ENCODE measurements around the gene DAW1.
A peak's percentile ranks its signal among the peaks of the same experiment; 100 is the strongest.
"Not testable (repeated sequence)": the region's sequence is repeated elsewhere in the genome, so short reads cannot be mapped to it uniquely, and the experiment has no call there.

Gene DAW1, protein sequence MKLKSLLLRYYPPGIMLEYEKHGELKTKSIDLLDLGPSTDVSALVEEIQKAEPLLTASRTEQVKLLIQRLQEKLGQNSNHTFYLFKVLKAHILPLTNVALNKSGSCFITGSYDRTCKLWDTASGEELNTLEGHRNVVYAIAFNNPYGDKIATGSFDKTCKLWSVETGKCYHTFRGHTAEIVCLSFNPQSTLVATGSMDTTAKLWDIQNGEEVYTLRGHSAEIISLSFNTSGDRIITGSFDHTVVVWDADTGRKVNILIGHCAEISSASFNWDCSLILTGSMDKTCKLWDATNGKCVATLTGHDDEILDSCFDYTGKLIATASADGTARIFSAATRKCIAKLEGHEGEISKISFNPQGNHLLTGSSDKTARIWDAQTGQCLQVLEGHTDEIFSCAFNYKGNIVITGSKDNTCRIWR

DNA sequence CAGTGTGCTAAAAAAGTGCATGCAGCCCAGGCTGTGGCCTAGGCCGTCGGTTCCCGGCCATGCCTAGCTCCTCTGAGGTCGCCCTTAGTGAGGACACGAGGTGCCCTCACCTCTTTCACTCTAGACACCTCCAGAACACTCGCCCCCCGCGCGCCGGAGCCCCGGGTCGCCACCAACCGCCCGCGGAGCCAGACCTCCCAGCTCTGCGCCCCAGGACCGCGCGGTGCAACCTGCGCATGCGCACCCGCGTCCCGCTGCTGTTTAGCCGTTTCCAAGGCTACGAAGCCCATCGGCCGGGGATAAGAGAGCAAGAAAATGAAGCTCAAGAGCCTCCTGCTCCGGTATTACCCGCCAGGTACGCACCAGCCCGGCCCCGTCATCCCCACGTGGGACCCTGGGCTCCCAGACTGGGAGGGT, at the start of gene DAW1:
TSS of gene DAW1 (plus strand) at position 257 of the 417 bp plus-strand sequence. CDS start at position 316, 59 bp downstream.
- peak; percentile 17 for DNase-seq

DNA sequence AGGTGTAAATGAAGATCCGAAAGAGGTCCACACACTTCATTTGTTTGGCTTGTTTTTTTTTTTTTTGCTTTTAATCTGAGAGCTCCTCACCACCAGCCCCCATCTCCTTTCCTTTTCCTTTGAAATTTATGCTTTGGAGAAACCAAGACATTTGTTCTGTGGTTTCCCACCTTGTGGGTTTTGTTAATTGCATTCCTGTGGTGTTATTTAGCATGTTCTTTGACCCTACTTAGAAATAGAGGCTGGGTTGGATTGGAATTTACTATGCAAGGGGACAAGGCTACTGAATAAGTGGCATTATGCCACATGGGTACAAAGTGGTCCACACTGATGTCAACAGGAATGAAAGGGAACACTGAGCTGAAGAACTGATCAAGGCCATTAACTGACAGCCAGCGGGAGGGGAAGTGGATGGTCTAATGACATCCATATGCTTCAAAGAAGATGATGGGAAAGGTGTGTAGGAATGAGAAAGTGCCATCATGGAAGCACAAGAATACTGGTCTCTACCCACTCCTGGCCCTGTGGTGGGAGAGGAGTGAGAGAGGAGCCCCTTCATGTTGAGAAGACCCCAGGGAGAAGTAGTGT, 48.9 kb upstream of the DAW1 start:
- no peak for DNase-seq

DNA sequence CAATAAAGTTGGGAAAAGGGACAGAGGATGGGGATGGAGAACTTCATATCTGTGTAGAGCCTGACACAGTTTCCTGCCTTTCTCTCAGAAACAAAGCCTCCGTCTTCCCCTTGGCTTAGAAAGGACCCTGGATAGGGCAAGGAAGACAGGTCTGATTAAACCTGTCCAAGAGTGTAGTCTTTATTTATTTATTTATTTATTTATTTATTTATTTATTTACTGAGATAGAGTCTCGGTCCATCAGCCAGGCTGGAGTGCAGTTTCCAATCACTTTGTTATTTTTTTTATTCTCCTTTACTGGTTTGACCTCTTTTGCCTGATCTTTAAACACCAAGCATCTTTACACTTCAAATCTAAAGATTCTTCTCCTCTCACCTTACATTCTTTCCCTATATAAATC, 47.5 kb upstream of the DAW1 start:
- no peak for DNase-seq

DNA sequence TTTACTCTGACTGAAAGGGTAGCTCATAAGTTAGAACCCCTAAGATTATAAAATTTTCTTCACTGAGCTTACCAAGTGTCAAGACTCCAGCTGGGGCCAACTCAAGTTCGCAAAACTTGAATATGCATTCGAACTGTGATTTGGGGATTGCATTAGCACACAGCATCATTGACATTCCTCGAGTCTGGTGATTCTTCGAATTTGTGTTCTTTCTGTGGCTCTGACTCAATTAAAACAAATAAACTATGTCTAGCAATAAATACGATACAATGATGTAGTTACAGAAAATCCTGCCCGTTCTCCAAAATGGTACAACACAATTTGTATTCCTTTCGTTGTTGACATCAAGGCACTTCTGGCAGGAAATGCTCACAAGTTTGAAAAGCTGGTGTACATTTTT, 46.7 kb upstream of the DAW1 start:
- no peak for DNase-seq

DNA sequence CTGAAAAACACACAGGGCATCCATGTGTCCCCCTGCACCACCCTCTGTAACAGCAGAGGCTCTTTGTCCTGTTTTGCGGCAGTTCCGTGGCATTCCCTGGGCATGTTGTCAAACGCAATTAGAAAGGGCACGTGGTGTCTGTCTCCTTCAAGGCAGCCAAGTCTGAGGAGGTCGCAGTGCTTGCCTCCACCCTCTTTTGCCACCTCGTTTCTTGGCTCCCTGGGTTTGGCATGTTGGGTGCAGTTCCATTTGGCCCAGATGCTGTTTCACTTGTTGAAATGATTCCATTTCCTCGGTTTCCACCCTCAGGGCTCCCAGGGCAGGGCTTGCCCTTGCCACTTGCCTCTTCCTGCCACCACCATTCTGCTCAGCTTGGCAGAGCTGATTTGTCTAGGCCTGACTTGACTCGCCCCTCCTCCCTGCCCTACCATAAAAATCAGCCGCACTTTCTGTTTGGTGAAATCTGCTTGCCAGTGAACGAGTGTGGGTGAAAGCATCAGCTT, 45.4 kb upstream of the DAW1 start:
- no peak for DNase-seq

DNA sequence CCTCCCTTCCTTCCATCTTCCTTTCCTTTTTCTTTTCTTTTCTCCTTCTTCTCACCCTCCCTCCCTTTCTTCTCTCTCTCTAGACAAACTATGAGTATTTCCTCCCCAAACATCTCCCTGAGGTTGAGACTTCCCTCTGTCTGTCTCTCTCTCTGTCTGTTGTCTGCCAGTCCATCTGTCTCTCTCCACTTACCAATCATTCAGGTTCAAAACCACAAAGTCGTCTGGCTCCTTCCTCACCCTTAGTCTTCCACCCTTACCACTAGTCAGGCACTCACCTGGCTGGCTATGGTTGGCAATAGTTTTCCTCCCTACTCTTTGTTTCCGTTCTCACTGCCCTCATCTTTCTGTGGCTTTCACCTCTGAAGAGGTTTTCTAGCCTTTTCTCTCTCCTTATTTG, 44.9 kb upstream of the DAW1 start:
- DNase-seq = no peak

DNA sequence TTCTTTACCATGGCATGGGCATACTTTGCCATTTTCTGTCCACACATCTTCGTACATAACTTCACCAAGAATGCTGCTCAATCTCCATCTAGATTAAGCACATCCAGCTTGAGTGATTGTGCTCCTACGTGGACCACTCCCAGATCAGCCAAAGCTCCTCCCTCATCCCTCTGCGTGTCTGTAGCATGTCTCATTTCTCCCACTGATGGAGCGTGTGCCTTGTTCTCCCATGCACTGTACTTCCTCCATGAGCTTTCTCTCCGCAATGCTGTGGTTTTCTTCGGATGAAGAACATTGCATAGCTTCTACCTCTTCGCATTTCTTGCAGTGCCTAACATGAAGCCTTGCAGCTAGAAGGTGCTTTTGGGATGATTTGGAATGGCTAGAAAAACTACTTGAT, 44.3 kb upstream of the DAW1 start:
- no peak for DNase-seq

DNA sequence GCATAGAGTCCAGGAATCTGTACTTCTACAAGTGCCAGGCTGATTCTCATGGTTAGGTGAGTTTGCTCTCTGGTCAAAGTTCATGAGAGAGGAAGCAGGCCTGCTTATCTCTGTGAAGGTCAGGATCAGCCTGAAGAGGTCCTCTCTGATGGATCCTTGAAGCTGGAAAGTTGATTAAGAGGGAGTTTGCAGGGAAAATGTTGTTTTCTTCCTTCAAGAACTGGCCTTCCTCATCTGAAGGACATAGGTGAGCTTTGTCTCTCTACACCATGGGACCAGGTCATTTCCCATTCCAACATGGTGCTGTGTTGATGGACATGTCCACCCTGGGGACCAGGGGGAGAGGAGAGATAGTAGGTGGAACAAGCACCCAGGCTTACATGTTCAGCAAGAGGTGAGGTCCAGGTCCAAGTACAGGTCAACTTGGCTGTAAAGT, 42.9 kb upstream of the DAW1 start:
- no peak for DNase-seq

DNA sequence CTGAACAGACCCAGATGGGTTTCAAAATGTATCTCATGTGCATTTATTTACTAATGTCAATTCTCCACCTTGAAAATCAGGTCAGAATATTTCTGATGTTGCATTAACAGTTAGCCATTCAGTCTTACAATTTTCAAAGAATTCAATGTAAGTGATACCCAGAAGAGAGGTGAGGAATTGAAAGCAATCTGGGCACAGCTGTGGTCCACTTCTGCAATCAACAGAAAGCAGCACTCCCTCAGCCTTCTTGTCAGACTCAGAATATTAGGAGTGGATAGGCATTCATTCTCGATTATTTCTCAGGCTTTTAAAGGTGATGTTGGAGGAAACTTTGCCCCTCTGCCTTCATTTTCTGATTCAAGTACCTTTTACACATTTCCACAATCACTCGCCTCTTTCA, 42.1 kb upstream of the DAW1 start:
- DNase-seq = no peak

DNA sequence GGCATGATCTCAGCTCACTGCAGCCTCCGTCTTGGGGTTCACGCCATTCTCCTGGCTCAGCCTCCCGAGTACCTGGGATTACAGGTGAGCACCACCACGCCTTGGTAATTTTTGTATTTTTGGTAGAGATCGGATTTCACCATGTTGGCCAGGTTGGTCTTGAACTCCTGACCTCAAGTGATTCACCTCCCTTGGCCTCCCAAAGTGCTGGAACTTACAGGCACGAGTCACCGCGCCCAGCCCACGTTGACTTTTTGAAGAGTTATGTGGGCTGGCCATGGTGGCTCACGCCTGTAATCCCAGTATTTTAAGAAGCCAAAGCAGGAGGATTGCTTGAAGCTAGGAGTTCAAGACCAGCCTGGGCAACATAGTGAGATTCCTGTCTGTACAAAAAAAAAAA, 37.0 kb upstream of the DAW1 start:
- no peak for DNase-seq

DNA sequence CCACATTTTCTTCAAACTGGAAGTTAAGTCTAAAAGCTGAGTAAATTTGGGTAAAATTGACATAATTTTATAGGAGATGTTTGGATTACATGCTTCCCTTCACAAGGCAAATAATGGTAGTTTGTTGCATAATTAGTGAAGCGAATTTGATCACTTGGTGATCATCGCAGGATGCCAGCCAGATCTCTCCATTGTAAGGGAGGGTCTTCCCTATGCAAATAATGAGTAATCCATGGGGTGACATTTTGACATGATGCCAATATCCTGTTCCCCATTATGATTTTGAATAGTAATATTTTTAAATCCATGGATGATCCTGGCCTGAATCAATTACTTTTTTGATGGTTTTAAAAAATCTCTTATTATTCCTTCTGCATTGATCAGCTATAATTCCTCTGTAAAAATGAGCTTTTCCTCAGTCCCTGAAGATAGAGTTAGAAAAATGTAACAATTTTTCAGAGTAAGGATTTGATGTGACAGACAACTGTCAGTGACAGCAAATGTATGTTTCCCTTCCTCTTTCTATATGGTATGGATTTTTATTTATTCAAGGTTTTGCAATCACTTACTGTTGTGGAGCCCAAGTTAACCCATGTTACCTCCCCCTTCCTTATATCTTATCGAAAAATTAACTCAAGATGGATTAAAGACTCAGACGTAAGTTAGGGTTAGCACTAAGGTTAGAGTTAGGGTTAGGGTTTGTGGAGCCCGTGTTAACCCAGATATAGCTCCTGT, 36.3 kb upstream of the DAW1 start:
- no peak for DNase-seq

DNA sequence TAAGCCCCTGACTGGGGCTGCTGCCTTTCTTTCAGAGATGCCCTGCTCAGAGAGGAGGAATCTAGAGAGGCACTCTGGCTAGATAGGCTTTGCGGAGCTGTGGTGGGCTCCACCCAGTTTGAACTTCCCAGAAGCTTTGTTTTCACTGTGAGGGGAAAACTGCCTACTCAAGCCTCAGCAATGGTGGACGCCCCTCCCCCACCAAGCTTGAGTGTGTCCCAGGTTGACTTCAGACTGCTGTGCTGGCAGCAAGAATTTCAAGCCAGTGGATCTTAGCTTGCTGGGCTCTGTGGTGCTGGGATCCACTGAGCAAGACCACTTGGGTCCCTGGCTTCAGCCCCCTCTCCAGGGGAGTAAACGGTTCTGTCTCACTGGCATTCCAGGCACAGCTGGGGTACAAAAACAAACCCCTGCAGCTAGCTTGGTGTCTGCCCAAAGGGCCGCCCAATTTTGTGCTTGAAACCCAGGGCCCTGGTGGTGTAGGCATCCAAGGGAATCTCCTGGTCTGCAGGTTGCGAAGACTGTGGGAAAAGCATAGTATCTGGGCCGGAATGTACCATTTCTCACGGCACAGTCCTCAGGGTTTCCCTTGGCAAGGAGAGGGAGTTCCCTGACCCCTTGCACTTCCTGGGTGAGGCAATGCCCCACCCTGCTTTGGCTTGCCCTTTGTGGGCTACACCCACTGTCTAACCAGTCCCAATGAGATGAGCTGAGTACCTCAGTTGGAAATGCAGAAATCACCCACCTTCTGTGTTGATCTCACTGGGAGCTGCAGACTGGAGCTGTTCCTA, 31.9 kb upstream of the DAW1 start:
- DNase-seq = not testable (repeated sequence)

DNA sequence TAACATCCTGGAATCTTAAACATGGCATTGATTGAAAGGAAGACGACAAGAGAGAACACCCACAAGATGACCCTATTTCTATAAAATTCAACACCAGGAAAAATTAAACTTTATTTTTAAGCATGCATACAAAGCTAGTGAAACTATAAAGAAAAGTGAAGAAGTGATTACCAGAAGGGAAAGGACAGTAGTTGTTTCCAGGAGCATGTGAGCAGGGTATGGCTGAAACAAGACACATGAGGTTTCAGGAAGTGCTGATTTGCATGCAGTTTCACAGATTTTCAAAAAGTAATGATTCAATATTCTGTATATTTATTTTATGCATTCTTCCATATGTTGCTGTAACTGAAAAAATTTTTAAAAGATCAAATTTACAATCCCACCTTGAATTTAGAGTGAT, 24.6 kb upstream of the DAW1 start:
- no peak for DNase-seq

DNA sequence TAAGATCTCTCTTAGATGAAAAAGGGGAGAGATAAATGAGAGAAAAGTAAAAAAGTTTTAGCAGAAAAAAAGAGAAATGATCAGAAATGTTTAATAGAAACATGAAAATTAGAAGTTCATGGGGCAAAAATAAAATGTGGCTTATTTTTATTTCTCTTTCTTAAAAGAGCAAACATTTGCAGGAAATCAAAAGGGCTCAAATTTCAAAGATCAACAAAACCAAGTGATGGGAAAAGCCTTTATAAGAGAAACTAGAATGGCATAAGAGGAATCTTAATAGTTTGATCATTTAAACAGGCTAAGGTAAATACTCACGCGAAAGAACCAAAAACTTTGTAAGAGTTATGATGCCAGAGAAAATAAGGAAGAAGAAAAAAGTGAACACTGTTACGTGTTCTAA, 23.3 kb upstream of the DAW1 start:
- DNase-seq = no peak

DNA sequence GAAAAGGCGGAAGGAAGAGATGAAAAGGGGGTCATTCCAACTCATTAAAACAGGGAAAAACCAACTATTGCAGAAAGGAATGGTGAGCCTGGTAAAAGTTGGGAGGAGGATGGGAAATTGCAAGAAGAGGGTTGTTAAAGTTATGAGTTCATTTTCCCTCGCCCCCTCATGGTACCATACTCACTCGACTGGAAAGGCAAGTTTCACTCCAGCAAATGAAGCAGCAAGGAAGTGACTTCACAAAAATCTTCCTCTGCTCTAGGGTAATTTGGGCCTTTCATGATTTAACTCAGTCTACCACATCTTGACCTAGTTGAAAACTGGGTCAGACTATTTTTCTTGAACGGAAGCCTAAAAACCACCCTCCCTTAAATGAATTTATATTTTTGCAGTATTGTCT, 22.8 kb upstream of the DAW1 start:
- DNase-seq = no peak

DNA sequence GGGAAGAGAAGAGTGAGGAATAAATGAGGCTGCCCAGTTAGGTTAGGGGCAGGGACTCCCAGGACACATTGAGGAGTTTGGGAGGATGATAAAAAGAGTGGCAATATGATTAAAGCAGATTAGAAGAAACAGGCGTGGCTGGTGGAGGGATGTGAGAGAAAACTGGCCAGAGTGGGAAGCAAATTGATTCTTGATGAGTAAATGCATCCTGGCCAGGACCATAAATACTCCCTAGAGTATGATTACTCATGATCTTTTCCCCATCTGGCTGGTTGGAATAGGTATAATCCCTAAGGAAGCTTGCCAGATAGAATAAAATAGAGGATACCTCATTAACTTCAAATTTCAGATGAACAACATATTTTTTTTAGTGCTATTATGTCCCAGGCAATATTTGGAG, 21.5 kb upstream of the DAW1 start:
- DNase-seq = no peak

DNA sequence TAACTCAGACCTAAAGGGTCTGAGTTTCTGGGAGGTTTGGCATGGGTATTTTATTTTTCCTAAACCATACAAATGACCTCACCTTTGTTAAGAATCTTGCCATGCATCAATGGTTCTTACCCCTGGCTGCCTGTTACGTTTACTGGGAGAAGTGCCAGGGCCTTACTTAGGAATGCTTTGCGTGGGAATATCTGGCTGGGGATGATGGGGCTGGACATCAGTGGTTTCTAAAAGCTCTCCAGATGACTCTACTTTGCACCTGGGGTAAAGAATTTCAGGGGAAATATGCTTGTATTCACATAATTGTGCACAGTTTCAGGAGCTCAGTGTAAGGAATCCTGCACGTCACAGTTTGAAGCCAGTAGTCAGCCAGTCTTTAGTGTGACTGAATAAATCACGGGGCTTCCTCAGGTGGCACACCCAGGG, 18.2 kb upstream of the DAW1 start:
- no peak for DNase-seq

DNA sequence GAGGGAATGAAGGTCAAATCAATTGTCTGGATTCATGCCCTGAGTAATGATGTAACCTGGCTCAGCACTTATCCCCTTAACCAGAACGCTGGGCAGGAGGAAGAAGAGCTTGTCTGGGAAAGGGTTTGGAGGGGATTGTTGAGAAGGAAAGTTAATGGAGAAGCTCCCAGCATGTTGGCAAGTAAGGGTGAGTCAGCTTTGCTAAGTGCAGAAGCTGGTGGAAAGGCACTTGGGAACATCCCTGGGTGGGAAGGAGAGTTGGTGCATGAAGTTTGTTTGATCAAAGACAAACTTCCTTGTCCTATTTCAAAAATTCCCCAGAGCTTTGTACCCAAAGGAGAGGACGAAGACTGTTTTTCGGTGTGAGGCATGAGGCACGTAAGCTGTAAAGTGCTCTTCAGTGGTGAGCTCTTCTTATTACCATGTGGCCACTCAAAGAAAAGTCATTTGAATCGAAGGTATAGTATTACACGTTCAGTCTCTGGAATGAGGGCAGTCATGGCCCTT, 17.6 kb upstream of the DAW1 start:
- DNase-seq = no peak

DNA sequence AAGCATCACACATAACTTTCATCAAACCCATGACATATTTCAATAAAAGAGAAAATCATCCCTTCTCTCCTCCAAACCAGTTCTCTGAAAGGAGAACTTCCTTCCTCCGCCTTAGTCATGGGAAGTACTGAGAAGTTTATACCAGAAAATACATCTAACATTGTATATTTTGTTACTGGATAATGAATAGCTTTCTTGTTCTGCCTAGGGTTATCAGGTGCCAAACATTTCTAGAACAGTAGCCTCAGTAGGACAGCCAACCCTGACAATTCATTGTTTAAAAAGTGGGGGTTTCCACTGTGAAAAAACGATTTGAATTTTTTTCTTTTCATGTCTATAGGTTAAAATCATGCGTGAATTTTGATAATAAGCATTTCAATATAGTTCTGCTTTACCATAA, 16.0 kb upstream of the DAW1 start:
- no peak for DNase-seq

DNA sequence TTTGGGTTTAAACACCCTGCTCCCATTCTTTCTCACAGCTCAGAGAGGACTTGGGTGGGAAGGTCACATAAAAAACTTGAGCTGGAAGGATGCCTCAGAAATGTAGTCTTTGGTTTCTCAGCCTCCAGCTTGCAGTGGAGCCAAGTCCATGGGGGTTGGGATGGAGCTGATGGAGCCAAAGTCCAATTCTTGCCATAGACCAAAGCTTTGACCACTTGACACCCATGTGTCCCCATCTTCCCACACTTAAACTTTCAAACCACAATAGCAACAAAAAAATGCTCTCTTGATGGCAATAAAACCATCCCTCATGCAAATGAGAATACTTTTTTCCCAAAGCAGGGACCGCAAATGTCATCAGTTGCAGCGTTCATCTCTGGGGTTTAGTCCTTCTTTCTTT, 14.7 kb upstream of the DAW1 start:
- DNase-seq = no peak

DNA sequence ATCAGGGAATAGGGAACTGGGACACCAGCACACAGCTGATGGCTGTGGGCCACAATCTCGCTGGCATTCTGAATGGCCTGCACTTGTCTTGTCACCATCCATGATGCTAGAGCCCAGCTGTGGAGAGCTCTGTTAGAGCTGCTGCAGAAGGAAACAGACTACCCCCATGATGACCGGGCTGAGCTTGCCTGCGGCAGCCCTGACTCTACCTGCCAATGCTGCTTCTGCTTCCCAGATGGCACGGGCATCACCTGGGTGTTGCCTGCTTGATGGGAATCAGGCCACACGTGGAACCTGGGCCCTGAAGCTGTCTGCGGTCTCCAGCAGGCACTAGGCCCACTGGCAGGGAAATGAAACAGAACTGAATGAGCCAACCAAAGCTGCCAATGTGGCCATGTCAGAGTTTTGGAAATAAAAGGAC, 11.2 kb upstream of the DAW1 start:
- DNase-seq = no peak

DNA sequence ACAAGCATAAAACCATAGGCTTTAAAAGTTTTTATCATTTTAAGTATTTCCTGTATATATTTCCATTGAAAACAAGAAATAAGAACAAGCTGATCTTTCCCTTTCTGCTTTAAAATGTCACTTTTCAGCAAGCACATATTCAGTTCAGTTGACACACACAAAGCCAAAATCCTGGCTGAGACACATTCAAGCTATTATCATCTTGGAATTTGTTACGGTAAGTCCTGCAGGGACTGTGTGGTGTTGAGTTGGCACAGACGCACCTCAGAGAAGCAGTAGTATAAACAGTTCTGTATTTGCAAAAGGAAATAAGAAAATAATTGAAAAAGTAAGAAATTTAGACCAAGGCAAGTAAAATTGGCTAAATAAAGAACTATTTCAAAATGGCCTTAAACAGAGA, 10.4 kb upstream of the DAW1 start:
- no peak for DNase-seq

All from activated CD4-positive, alpha-beta T cell treated with anti-CD3 and anti-CD28 coated beads for 1 hour (primary cell).